GM19463 (cell line): ENCODE results near the gene TRIM2.
A peak's percentile ranks its signal among the peaks of the same experiment; 100 is the strongest.

Experiments
- ATAC-seq: cut with Tn5 transposase; IDR thresholded peaks from one replicate; pipeline ENCODE4 v1.9.1; 2021; ENCODE audit warnings: mild to moderate bottlenecking, moderate library complexity; ENCODE audit not compliant: unreplicated experiment

The TRIM2 gene

DNA sequence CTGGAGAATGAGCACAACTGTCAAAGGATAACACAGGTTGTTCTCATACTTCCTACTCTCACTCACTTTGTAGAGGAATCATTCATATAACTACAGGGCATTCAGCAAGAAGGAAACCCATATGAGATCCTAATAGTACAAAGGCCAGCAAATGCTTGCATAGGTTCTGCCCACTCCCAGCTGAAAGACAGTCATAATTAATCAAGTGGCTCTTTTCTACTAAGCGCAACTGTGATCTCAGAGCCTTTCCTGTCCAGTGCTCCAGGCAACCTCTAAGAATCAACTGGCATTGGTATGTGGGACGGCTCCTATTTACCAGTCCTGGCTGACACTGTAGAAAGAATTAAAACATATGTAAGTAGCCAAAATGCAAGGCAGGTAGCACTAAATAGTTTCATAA, 121.3 kb downstream of the TRIM2 start:
- ATAC-seq, result no peak

DNA sequence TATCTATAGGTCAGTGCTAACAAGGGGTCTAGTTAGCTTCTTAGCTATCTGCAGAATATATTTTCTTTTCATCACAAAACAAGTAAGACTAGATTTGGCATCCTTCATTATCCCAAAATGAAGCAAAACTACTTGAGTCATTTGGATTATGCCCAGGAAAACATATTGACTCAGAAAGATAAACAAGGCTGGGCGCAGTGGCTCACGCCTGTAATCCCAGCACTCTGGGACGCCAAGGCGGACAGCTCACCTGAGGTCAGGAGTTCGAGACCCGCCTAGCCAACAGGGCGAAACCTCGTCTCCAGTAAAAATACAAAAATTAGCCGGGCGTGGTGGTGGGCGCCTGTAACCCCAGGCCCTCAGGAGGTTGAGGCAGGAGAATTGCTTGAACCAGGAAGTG, 122.3 kb downstream of the TRIM2 start:
- no peak for ATAC-seq

DNA sequence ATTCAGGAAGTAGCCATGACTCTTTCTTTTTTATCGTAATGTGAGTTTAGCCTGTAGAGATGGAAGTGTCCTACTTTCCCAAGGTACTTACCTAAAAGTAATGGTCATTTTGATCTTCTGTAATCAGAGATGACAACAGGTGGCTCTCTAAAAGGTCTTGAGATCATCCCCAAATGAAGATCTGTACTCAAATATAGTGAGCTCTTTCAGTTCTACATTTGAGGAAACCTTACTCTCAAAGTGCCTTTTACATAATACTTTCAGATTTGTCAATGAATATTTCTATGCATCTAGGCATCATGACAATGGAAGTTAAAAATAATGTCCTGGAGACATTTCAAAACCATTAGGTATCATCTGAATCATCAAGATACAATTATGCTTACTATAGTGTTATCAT, 123.0 kb downstream of the TRIM2 start:
- peak; percentile 60 for ATAC-seq

DNA sequence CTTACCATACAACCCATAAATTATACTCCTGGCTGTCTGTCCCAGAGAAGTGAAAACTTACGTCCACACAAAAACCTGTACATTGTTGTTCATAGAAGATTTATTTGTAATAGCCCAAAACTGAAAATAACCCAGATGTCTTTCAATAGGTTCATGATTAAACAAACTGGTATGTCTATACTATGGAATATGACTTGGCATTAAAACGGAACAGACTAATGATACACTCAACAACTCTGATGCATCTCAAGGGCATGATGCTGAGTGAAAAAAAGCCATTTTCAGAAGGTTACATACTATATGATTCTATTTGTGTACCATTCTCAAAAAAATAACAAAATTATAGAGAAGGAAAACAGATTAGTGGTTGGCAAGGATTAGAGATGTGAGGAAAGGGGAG, 128.7 kb downstream of the TRIM2 start:
- ATAC-seq, result no peak

DNA sequence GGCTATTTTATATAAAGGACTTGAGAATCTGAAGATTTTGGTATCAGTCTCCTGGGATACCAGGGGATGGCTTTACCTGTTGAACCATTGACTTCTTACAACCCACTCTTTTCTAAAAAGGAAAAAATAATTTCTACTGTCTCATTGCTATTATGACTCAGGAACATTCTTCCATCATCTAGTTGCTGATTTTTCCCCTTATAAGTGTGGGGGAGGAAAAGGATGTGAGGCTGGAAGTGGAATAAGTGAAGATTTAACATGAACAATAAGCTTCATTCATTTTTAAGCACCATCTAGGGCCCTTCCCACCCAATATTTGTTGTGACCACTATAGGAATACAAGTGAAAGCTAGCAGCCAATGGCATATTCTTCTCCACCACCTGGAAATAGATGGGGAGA, 129.6 kb downstream of the TRIM2 start:
- ATAC-seq, result no peak

DNA sequence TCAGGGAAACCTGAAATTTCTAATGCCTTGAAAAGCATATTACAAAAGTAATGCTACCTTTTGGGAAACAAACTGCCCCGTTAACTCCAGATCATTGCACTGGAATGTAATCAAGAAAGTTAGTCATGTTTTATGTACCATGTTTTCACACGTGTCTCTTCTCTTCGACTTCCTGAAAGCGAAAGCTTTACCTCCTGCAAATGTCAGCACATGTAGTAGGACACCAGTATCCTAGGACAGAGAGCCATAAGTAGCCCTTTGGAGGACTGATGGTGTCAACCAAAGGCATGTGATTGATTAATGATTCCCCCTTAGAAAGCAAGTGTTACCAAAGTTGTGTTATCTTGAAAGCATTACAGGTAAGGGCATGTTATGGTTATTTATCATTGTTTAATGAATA, 131.4 kb downstream of the TRIM2 start:
- ATAC-seq, result no peak

DNA sequence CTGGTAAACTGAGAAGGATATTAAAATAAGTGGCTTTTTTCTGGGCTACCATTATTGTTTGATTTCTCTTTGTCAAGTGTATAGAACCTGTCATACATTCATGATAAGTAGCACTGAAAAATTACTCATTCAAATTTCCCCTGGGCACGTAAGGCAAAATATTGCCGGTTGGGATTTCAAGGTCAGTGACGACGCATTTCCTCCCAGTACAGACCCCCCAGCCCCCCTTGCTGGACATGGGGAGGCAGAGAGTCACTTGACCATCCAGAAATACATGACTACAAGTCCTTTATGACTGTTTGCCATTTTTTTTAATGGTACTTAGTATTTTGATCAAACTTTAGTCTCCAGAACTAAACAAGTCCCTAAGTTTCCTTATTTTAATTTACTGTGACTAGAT, 133.4 kb downstream of the TRIM2 start:
- no peak for ATAC-seq

DNA sequence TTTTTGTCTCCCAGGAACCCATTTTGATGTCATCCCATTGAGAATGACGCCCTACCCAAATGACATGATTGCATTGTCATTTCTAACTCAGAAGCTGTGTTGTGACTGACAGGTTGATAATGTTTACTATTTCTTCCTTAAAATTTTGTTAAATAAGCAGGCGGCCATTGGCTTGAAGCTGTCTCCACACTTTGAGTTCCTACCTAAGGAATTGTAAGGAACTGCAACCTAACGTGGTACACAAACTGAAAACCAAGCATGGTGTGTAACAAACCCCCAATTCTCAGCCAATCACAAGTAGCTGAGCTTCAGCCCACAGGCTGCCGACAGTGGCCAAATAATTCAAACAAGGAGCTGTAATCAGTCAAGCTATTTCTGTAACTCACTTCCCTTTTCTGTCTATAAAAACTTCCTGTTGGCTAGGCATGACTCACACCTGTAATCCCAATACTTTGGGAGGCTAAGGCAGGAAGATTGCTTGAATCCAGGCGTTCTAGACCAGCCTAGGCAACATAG, 137.4 kb downstream of the TRIM2 start:
- no peak for ATAC-seq

DNA sequence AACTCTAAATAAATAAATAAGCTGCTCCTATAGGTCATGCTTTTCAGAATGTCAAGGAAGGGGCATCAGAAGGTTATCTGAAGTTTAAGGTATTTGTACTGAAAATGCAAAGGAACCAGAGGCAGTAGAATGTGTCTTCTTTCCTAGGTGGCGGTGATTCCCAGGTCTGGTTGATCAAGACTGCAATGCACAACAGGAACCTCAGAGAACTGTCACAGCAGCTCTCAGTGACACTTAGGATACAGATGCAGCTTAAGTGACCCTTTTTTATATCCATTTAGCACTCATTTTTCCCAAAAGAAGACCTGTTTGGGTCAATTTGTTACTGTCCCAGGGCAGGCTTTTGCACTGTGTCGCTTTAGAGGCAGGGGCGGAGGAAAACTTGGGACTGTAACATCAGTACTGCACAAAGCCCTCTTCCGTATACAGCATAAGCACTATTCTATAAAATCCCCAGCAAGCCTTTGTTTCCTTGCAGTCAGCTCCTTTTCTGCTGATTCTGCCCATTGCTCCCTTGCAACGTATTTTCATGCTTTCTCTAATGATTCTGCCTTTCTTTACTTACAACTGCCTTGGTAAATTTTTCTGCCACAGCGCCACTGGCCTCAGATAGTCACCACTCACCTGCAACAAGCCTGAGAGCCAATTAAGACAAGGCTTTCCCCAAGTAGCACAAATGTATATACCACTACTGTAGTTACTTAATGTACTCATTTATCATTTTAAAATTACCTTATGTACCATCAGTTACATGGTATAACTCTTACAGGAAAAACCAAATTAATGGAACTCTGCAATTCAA, 138.7 kb downstream of the TRIM2 start:
- no peak for ATAC-seq

DNA sequence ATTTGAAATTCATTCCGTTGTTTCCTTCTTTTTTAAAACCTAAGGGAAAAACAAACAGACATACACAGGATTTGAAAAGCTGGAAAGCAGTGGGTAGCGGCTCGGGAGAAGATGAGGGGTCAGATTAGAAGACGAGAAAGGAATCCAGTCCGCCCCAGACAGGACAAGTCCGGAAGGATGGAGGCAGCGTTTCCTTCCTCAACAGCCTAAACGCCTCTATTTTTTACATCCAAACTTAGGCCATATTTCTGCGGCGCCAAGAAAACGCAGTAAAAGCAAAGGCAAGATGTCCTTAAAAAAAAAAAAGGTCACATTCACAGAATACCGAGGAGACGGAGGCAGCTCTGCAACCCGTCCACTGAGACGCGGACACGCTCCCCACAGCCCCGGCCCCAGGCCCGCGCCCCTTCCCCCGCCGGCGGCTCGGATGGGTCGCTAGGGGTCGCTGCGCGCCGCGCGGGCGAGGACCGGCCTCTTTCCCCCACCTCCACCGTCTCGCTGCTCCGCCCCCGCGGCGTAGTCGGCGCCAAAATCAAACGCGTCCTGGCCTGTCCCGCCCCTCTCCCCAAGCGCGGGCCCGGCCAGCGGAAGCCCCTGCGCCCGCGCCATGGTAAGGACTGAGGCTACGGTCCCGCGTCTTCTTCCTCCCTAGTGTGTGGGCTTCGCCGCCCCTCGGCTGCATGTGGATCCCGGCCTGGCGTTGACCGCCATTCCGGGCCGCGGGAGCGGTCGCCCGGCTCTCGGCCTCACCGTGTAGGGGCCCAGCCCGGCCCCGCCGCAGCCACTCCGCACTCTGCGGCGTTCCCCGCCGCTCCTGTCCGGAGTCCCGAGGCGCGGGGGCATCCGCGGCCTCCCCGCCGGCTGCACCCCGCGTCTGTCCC, 140.1 kb downstream of the TRIM2 start, which contains the start of gene MND1:
Gene MND1 (plus strand): TSS at position 558 of the 881 bp plus-strand sequence. CDS start 50 bp downstream, at position 608.
- ATAC-seq, result peak; percentile 82

DNA sequence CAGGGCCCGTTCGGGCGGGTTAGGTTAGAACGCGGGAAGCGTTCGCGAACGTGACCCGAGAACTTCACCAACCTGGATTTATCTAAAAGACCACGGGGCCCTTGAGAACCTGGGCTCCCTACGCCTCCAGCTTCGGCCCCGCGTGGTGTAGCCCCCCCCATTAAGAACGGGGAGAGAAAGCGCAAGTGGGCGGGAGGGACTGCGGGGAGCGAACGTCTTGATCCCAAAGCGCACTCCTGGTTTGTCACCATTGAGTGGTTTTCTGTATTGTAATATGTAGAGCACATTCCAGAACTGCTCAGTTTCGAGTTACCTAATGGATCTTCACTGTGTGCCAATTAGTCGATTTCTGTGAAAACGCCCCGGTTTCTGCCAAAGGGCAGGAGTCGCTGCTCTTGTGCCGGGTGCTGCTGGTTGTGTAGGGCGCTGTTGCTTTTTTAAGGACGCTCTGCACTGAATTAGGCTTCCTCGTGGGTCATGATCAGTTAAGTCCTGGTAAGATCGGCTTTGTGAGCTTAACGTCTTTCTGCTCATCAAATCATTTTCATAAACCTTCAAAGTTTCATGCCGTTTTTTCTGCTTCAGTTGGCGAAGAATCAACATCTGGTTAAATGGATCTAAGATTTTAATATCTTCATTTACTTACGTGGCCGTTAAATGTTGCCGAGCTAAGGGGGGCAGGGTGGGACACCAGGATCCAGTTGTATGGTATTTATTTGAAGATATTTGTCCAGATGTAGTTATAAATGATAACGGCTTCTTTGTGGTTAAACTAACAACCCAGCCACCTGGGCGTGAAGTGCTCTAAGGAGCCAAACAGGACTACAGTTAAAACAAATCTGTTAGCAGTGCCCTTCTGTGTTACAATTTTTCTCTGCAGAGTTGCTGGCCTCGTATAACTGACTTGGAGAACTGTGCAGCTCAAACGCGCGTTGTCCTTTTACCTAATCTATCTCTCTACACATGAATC, 141.1 kb downstream of the TRIM2 start:
- ATAC-seq, result peak; percentile 23

DNA sequence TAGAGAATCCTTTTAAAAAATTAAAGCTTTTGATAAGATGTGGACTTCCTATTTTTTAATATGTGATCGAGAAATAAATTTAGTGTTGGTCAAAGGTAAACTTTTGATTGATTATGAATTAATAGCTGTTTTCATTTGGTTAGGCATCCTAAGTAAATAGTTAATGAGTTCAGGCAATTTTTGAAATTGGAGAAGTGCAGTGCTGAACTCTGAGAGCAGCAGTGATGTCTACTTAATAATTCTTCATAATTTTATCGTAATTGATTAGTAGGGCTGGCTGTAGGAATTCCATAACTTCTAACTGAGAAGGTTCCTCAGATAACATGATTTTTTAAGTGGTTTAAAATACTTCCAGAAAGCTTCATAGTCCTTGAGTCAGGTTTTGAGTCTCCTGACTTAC, 141.8 kb downstream of the TRIM2 start:
- ATAC-seq, result no peak

DNA sequence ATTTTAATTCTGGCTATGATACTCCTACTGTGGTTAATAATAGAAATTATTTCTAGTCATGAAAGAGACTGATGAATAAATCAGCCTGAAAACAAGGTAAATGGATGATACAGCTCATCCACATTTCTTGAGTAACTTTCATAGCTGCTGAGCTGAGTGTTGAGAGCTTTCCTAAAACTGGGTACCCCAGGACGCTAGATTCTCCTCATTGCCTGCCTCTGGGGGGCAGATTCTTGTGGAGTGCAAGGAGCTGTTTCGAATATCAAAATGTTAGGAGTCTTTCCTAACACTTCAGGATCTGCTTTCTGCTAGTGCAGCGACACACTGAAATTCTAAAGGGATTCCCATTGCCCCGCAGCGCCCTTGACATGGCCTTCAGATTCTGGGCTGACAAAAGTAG, 142.3 kb downstream of the TRIM2 start:
- no peak for ATAC-seq

DNA sequence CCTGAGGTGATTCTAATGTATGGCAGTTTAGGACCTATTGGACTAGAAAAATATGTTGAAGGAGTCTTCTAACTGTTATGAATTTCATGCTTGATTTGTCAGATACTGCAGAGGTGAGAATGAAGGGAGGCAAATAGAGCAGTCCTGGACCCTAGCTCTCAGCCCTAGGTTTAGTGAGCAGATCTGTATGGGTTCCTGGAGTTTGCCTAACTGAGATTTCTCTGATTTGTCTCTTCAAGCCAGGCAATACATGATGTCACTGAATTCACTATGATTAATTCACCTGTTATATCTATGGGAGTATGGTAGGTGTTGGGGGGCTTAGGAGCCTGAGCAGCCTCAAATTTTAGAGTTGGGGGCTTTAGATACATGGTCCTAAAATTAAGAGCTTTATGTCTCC, 142.9 kb downstream of the TRIM2 start:
- ATAC-seq, result no peak

DNA sequence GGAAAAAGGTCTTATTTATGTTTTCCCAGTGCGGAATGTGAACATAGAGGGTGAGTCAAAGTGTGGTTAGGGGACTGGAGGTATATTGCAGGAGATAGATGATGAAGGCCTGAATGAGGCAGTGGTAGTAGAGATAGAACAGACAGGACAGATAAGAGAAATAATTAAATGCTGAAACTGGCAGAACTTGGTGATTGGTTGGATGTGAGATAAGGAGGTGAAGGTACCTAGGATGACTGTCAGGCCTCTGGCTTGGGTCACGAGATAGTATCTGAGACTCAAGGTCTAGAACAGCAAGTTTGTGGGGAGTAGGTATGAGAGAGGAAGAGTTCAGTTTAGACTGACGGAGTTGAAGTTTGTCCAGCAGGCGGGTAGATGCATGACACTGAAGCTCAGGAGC, 143.8 kb downstream of the TRIM2 start:
- no peak for ATAC-seq

DNA sequence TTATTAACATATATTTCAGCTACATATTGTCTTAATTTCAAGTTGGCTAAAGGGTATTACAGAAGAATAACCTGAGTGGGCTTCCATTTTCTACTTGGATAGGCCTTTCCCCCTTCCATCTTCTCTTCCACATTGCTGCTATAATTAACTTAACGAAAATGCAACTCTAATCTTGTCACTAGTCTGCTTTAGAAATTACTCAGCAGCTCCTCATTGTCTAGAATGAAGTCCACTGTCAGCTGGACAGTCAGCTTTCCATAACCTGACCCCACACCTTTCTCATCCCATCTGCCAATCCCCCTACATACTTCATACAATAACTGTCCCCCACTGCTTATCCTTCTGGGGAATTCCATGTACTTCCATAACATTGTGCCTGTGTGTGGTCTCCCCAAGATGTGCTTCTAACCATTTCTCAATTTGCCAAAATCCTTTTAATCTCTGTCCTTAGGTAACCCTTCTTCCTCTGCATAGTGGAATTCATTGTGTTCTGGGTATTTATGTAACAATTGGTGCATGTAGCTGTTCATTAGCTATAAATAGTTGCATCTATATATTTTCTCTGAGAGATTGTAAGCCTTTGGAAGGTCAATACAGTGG, 145.1 kb downstream of the TRIM2 start:
- ATAC-seq, result no peak

DNA sequence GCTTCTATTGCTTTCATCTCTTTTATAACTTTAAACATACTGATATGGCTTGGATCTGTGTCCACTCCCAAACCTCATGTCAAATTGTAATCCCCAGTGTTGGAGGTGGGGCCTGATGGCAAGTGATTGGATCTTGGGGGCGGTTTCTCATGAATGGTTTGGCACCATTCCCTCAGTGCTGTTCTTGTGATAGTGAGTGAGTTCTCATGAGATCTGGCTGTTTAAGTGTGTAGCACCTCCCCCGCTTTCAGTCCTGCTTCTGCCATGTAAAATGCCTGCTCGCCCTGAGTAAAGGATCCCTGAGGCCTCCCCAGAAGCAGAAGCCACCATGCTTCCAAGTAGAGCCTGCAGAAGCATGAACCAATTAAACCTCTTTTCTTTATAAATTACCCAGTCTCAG, 157.9 kb downstream of the TRIM2 start:
- no peak for ATAC-seq

DNA sequence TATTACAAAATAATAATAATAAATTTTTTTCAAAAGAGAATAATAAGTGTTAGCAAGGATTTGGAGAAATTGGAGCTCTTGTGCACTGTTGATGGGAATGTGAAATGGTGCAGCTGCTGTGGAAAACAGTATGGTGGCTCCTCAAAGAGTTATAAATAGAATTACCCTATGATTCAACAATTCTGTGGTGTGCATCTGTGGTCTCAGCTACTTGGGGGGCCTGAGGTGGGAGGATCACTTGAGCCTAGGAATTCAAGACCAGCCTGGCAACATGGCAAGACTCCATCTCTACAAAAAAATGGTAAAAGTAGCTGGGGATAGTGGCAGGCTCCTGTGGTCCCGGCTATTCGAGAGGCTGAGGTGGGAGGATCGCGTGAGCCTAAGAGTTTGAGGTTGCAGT, 159.8 kb downstream of the TRIM2 start:
- no peak for ATAC-seq

DNA sequence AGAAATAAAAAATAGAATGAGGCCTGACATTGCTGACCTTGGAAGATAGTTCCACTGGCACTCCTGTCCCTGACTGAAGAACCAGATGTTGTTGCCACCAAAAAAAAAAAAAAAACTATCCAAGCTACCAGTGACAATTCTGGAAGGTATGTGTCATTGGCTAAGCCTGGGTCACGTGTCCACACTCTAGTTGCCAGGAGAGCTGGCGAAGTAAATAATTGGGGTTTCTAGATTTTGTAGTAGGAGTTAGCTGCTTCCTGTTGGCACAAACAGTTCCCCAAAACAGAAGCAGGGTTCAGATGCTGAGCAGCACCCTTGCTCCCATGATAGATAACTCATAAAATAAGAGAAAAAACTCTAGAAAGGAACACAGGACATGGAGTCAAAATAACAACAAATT, 160.8 kb downstream of the TRIM2 start:
- no peak for ATAC-seq

DNA sequence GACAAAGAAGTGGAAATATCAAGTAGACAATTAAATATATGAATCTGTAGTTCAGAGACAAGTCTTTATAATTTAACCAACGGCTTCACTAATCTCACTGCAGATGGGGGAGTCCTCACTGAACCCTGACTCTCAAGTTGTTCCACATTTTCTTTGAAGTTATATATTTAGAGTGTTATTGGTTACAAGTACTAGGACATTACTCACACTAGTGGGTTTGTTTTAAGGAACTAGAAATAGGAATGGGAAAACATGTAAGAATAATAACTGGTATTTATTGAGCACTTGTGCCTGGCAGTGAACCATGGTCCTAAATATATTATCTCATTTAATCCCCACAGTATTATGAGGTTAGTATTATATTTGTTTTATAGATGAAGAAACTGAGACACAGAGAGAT, 162.2 kb downstream of the TRIM2 start:
- ATAC-seq, result no peak
